ENCODE results near the gene CALCOCO2. TPM values are rescaled to one million over a fixed set of nuclear protein-coding genes. Genes with fewer than 3 reads are reported as not detected.

The CALCOCO2 gene, protein sequence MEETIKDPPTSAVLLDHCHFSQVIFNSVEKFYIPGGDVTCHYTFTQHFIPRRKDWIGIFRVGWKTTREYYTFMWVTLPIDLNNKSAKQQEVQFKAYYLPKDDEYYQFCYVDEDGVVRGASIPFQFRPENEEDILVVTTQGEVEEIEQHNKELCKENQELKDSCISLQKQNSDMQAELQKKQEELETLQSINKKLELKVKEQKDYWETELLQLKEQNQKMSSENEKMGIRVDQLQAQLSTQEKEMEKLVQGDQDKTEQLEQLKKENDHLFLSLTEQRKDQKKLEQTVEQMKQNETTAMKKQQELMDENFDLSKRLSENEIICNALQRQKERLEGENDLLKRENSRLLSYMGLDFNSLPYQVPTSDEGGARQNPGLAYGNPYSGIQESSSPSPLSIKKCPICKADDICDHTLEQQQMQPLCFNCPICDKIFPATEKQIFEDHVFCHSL
- total RNA-seq (2014; rRNA removed; shearing (Covaris generic)) (15.3 and 22.7 TPM in 2 replicates), total RNA-seq (2022) (64.5 and 77.9 TPM in 2 replicates), Bru-seq, nascent RNA (percentile 61 among the genes with signal in this experiment), BruChase-seq, experiment 1, labeled RNA remaining after a 6-hour chase (percentile 69 among the genes with signal in this experiment), BruChase-seq, experiment 2, labeled RNA remaining after a 2-hour chase (percentile 68 among the genes with signal in this experiment)
- long read RNA-seq, transcript CALCOCO2-201 (13 exons, 3,682 nt) = major isoform, 71 of 86 reads
- long read RNA-seq, partial matches to known transcripts = 6 of 86 reads
- long read RNA-seq, other reads (novel, unspliced or antisense) = 9 of 86 reads

- Histone ChIP-seq H3K4me3 (ENCODE audit: low read depth, low read length, poor library complexity, severe bottlenecking) (peak within 1 kb of the TSS; percentile 86), H3K36me3 (ENCODE audit: insufficient read depth, low read length) (no peaks in the 10 kb centered on the region), H3K79me2 (ENCODE audit: insufficient read depth, low read depth, low read length) (peaks cover 6% of the 10 kb centered on the region; the same call in 1 of the 2 replicates), H3K4me1 (ENCODE audit: insufficient read depth, low read length, poor library complexity, severe bottlenecking) (peaks cover 7% of the 10 kb centered on the region), H3K9me3 (ENCODE audit: low read length) (no peaks in the 10 kb centered on the region), H3K9me2 (ENCODE audit: insufficient read depth, low read length) (no peaks in the 10 kb centered on the region), H2AFZ (ENCODE audit: low read length) (peak within 1 kb of the TSS; percentile 93), H3K27ac (ENCODE audit: low read depth, low read length, poor library complexity, severe bottlenecking) (no peak within 1 kb of the TSS), H3K4me2 (ENCODE audit: low read length) (peak within 1 kb of the TSS; percentile 79), H4K20me1 (ENCODE audit: insufficient read depth, low read length) (no peaks in the 10 kb centered on the region)
- BruUV-seq (replicated peaks) = no TSS peak
- intact Hi-C loops (cut with micrococcal nuclease; ENCODE audit: unreplicated experiment) = no loop called here
- POLR2A ChIA-PET = no interaction called here
- DNase-seq (ENCODE audit: low spot score) = peak; percentile 95
- CTCF ChIA-PET (ENCODE audit: unreplicated experiment) = no interaction called here
- TF ChIP-seq, protein P1, sequence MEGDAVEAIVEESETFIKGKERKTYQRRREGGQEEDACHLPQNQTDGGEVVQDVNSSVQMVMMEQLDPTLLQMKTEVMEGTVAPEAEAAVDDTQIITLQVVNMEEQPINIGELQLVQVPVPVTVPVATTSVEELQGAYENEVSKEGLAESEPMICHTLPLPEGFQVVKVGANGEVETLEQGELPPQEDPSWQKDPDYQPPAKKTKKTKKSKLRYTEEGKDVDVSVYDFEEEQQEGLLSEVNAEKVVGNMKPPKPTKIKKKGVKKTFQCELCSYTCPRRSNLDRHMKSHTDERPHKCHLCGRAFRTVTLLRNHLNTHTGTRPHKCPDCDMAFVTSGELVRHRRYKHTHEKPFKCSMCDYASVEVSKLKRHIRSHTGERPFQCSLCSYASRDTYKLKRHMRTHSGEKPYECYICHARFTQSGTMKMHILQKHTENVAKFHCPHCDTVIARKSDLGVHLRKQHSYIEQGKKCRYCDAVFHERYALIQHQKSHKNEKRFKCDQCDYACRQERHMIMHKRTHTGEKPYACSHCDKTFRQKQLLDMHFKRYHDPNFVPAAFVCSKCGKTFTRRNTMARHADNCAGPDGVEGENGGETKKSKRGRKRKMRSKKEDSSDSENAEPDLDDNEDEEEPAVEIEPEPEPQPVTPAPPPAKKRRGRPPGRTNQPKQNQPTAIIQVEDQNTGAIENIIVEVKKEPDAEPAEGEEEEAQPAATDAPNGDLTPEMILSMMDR (conservative IDR thresholded peaks at IDR 0.05; ENCODE audit: low read length) = peak; percentile 34
- no peak for TF ChIP-seq EZH2phosphoT487 (IDR thresholded peaks at IDR 0.05; ENCODE audit: borderline replicate concordance, low read depth, low read length)
These were observed at the start of gene CALCOCO2 for GRCh38 chr17:48830840-48831548. Gene CALCOCO2, plus strand, starts transcription at chr17:48831035. Its CDS starts 10,673 bp downstream, at chr17:48841708.

- intact Hi-C loops (cut with micrococcal nuclease; ENCODE audit: unreplicated experiment) = no loop called here
- no peak overlapping the region for H3K27ac ChIP-seq (ENCODE audit: low read depth, low read length, poor library complexity, severe bottlenecking)
- ChIA-PET CTCF (ENCODE audit: unreplicated experiment) (no interaction called here), POLR2A (interaction anchor here (0.9 kb wide), 1 partner anchor 690 kb away, joined by 3 read pairs; no protein-coding TSS in a partner anchor)
- no peak for DNase-seq (ENCODE audit: low spot score)
- no peak overlapping the region for H3K4me2 ChIP-seq (ENCODE audit: low read length)
- H3K36me3 ChIP-seq (ENCODE audit: insufficient read depth, low read length) = no peaks in the 10 kb centered on the region
- H3K4me1 ChIP-seq (ENCODE audit: insufficient read depth, low read length, poor library complexity, severe bottlenecking) = no peaks in the 10 kb centered on the region
- no peaks in the 10 kb centered on the region for H3K9me3 ChIP-seq (ENCODE audit: low read length)
- no peak overlapping the region for H3K4me3 ChIP-seq (ENCODE audit: low read depth, low read length, poor library complexity, severe bottlenecking)
- H3K9me2 ChIP-seq (ENCODE audit: insufficient read depth, low read length) = no peaks in the 10 kb centered on the region
- H2AFZ ChIP-seq (ENCODE audit: low read length) = no peak overlapping the region
- H4K20me1 ChIP-seq (ENCODE audit: insufficient read depth, low read length) = no peaks in the 10 kb centered on the region
- no peaks in the 10 kb centered on the region for H3K79me2 ChIP-seq (ENCODE audit: insufficient read depth, low read depth, low read length)
- TF ChIP-seq, protein P1 (conservative IDR thresholded peaks at IDR 0.05; ENCODE audit: low read length) = no peak
- TF ChIP-seq EZH2phosphoT487 (IDR thresholded peaks at IDR 0.05; ENCODE audit: borderline replicate concordance, low read depth, low read length) = no peak
- BruUV-seq (replicated peaks) = no TSS peak
These were observed 43.0 kb upstream of the CALCOCO2 start for GRCh38 chr17:48787828-48788227.

All from OCI-LY7 (cell line).